Neuronal stem cell (in vitro differentiated cells): ENCODE measurements around the gene LMO2.
"Not testable (repeated sequence)": the region's sequence is repeated elsewhere in the genome, so short reads cannot be mapped to it uniquely, and the experiment has no call there.

ENCODE experiments used
- DNase-seq: peaks from one replicate; pipeline ENCODE4 v3.0.0-alpha.2; 2013; ENCODE audit warnings: low spot score
- H2AFZ ChIP-seq: one replicate; pipeline ENCODE4 v1.6.1; 2013; ENCODE audit warnings: mild to moderate bottlenecking, low read length, inconsistent platforms
- H2AK5ac ChIP-seq: 2 replicates; pipeline ENCODE4 v1.6.1; 2013; ENCODE audit warnings: low read depth, mild to moderate bottlenecking, inconsistent platforms, low read length, moderate library complexity, mixed read lengths
- H2BK120ac ChIP-seq: 2 replicates; pipeline ENCODE4 v1.6.1; 2013; ENCODE audit warnings: low read depth, mild to moderate bottlenecking, inconsistent platforms, low read length, moderate library complexity, mixed read lengths
- H2BK12ac ChIP-seq: one replicate; pipeline ENCODE4 v1.6.1; 2013; ENCODE audit warnings: low read length, inconsistent platforms
- H2BK15ac ChIP-seq: 2 replicates; pipeline ENCODE4 v1.6.1; 2013; ENCODE audit warnings: mild to moderate bottlenecking, low read length, inconsistent platforms, mixed read lengths
- H2BK5ac ChIP-seq: one replicate; pipeline ENCODE4 v1.6.1; 2013; ENCODE audit warnings: inconsistent platforms, mild to moderate bottlenecking, low read length, moderate library complexity
- H3K14ac ChIP-seq: one replicate; pipeline ENCODE4 v1.6.1; 2013; ENCODE audit warnings: low read length, inconsistent platforms
- H3K18ac ChIP-seq: 2 replicates; pipeline ENCODE4 v1.6.1; 2013; ENCODE audit warnings: low read length, inconsistent platforms
- H3K23ac ChIP-seq: 2 replicates; pipeline ENCODE4 v1.6.1; 2013; ENCODE audit warnings: low read depth, mild to moderate bottlenecking, mixed read lengths, low read length, inconsistent platforms; ENCODE audit not compliant: poor library complexity
- H3K27ac ChIP-seq: replicated peaks from 3 replicates; pipeline ENCODE4 v1.5.1; 2013; ENCODE audit warnings: low read length, inconsistent platforms
- H3K27me3 ChIP-seq, 3 experiments: 2 replicates each; pipeline ENCODE4 v1.6.1; 2013; ENCODE audit warnings: low read length in 3 of 3, mild to moderate bottlenecking in 2 of 3, inconsistent platforms in 1 of 3, low read depth in 1 of 3, mixed read lengths in 1 of 3, moderate library complexity in 1 of 3; ENCODE audit not compliant: control insufficient read depth in 3 of 3, insufficient read depth in 3 of 3
- H3K36me3 ChIP-seq, 2 donors: replicated peaks in 1 of 2; 2 replicates each; pipeline ENCODE4 v1.6.1; 2013; ENCODE audit warnings: low read length in 2 of 2; ENCODE audit not compliant: control insufficient read depth in 2 of 2, insufficient read depth in 2 of 2
- H3K4ac ChIP-seq: 2 replicates; pipeline ENCODE4 v1.6.1; 2013; ENCODE audit warnings: inconsistent platforms, mild to moderate bottlenecking, low read length, moderate library complexity
- H3K4me1 ChIP-seq, 2 donors: 1 replicate in 1 of 2; 2 replicates in 1 of 2; pipeline ENCODE4 v1.6.1; 2013; ENCODE audit warnings: low read length in 2 of 2, low read depth in 1 of 2; ENCODE audit not compliant: control insufficient read depth in 2 of 2, insufficient read depth in 1 of 2
- H3K4me2 ChIP-seq: one replicate; pipeline ENCODE4 v1.6.1; 2013; ENCODE audit warnings: mild to moderate bottlenecking, low read length, inconsistent platforms; ENCODE audit not compliant: insufficient read depth, poor library complexity, severe bottlenecking
- H3K4me3 ChIP-seq, 2 donors: 2 replicates each; pipeline ENCODE4 v1.5.1; 2013; ENCODE audit warnings: low read length in 2 of 2, mild to moderate bottlenecking in 2 of 2, inconsistent platforms in 1 of 2, moderate library complexity in 1 of 2
- H3K79me1 ChIP-seq: one replicate; pipeline ENCODE4 v1.6.1; 2013; ENCODE audit warnings: low read depth, mild to moderate bottlenecking, inconsistent platforms, low read length, moderate library complexity
- H3K9ac ChIP-seq: one replicate; pipeline ENCODE4 v1.6.1; 2013; ENCODE audit warnings: mild to moderate bottlenecking, low read depth, low read length, inconsistent platforms; ENCODE audit not compliant: poor library complexity
- H3K9me3 ChIP-seq, 2 donors: replicated peaks in 1 of 2; 2 replicates each; pipeline versions ENCODE3 to v1.6.1; 2013; ENCODE audit warnings: low read length in 2 of 2, mild to moderate bottlenecking in 2 of 2, inconsistent platforms in 1 of 2, low read depth in 1 of 2, mixed read lengths in 1 of 2, moderate library complexity in 1 of 2; ENCODE audit not compliant: control insufficient read depth in 2 of 2, insufficient read depth in 1 of 2
- H4K8ac ChIP-seq: one replicate; pipeline ENCODE4 v1.6.1; 2013; ENCODE audit warnings: low read depth, mild to moderate bottlenecking, inconsistent platforms, low read length, moderate library complexity
- H4K91ac ChIP-seq: one replicate; pipeline ENCODE4 v1.6.1; 2013; ENCODE audit warnings: low read length, low read depth, mild to moderate bottlenecking, inconsistent platforms; ENCODE audit not compliant: poor library complexity
- WGBS, 2 donors: extraction: QIAGEN DNeasy Blood & Tissue Kit; methylation state at CpG; one replicate each; pipeline ENCODE4 v1.1.7; 2013; ENCODE audit warnings: missing lambda C conversion rate in 2 of 2, mixed read lengths in 1 of 2; ENCODE audit not compliant: insufficient read length in 2 of 2, insufficient replicate concordance in 1 of 2; ENCODE audit errors: extremely low coverage in 2 of 2; 5-methylcytosine and 5-hydroxymethylcytosine counted together

Gene LMO2

DNA sequence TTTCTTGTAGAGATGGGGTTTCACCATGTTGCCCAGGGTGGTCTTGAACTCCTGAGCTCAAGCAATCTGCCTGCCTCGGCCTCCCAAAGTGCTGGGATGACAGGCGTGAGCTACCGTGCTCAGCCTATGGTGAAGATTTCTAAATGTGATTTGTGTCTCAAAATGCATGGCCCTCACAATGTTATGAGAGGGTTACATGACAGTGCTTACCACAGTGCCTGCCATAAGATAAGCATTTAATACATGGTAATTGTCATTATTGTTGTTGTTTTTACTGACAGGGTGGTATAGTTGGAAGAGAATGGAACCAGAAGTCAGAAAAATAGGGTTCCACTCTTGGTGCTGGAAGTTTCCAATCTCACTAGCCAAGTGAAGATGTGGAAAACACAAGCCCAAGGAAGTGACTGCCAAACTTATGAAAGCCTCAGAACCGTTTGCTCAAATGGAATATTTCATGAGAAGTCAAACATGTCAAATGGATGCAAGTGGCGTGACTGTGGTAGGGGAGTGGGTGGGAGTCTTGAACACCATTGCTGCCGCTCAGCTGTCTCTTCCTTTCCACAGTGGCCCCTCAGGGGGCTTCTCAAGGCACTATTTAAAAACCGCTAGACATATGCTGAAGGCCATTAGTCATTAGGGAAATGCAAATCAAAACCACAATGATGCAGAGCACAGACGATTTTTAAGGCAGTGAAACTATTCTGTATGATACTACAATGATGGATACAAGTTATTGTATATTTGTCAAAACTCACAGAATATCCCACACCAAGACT is 29.1 kb upstream of the LMO2 start:
- Histone ChIP-seq H2BK120ac (no peak overlapping the region), H2AK5ac (no peak overlapping the region), H4K8ac (no peak overlapping the region), H2BK5ac (no peak overlapping the region), H3K9ac (no peak overlapping the region), H3K27me3 (no peaks in the 10 kb centered on the region), H2AFZ (no peak overlapping the region), H3K9me3 (peaks cover 0 to 3% of the 10 kb centered on the region in 2 donors), H3K4me1 (no peaks in the 10 kb centered on the region), H3K23ac (no peak overlapping the region), H4K91ac (no peak overlapping the region), H3K27ac (no peak overlapping the region), H3K4me2 (no peak overlapping the region), H3K4me3 (no peak overlapping the region), H3K36me3 (no peaks in the 10 kb centered on the region), H3K14ac (no peak overlapping the region), H3K4ac (no peak overlapping the region), H3K79me1 (no peaks in the 10 kb centered on the region), H2BK15ac (no peak overlapping the region), H2BK12ac (no peak overlapping the region), H3K18ac (no peak overlapping the region)
- no CpG with 5 or more reads among the region's 8 CpGs for WGBS, 2 donors
- no peak for DNase-seq

DNA sequence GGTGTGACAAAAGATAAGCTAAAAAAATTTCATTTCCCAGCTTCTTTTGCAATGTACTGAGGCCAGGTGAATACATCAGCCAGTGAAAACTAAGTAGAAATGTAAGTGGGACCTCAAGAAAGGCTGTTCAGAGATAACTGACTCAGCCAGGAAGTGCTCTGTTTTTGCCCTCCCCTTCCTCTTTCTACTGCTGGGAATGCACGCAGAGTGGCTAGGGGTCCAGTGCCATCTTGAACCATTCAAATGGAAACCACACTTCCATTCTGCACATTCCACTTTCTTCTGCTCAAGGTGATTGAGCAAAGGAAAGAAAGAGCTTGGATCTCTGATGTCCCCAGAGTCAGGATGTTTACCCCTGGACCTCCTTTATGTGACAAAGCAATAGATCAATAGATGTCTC is 27.8 kb upstream of the LMO2 start:
- H3K4me1 ChIP-seq, result no peaks in the 10 kb centered on the region
- no peaks in the 10 kb centered on the region for H3K36me3 ChIP-seq
- H3K27me3 ChIP-seq, result no peaks in the 10 kb centered on the region
- H2BK120ac ChIP-seq, result no peak overlapping the region
- H4K91ac ChIP-seq, result no peak overlapping the region
- H3K4me2 ChIP-seq, result no peak overlapping the region
- no peak for DNase-seq
- H2AK5ac ChIP-seq, result no peak overlapping the region
- H2BK12ac ChIP-seq, result no peak overlapping the region
- H2AFZ ChIP-seq, result no peak overlapping the region
- H3K18ac ChIP-seq, result no peak overlapping the region
- no peak overlapping the region for H3K9ac ChIP-seq
- no peak overlapping the region for H2BK15ac ChIP-seq
- H3K4ac ChIP-seq, result no peak overlapping the region
- H3K4me3 ChIP-seq, result no peak overlapping the region
- H3K27ac ChIP-seq, result no peak overlapping the region
- H4K8ac ChIP-seq, result no peak overlapping the region
- H2BK5ac ChIP-seq, result no peak overlapping the region
- H3K14ac ChIP-seq, result no peak overlapping the region
- WGBS, 2 donors, result no CpG with 5 or more reads among the region's 1 CpG
- peaks cover 0 to 3% of the 10 kb centered on the region in 2 donors for H3K9me3 ChIP-seq
- no peak overlapping the region for H3K23ac ChIP-seq
- no peaks in the 10 kb centered on the region for H3K79me1 ChIP-seq

DNA sequence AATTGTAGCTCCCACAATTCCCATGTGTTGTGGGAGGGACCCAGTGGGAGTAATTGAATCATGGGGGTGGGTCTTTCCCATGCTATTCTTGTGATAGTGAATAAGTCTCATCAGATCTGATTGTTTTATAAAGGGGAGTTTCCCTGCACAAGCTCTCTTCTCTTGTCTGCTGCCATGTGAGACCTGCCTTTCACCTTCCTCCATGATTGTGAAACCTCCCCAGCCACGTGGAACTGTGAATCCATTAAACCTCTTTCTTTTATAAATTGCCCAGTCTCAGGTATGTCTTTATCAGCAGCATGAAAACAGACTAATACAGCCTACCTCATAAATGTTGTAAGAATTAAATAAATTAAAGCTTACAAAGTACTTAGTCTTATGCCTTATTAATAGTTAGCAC is 25.5 kb upstream of the LMO2 start:
- H2BK5ac ChIP-seq, H3K18ac ChIP-seq, H4K8ac ChIP-seq, H3K4me2 ChIP-seq, H2AFZ ChIP-seq, H2BK12ac ChIP-seq, H2BK15ac ChIP-seq, H3K27ac ChIP-seq, H3K23ac ChIP-seq, H3K79me1 ChIP-seq, H4K91ac ChIP-seq, H3K14ac ChIP-seq, DNase-seq, H2AK5ac ChIP-seq, H2BK120ac ChIP-seq, H3K4ac ChIP-seq, H3K9ac ChIP-seq, H3K27me3 ChIP-seq, H3K36me3 ChIP-seq, H3K4me1 ChIP-seq, H3K9me3 ChIP-seq, H3K4me3 ChIP-seq: not testable (repeated sequence)
- WGBS, 2 donors, result no CpG with 5 or more reads among the region's 1 CpG

DNA sequence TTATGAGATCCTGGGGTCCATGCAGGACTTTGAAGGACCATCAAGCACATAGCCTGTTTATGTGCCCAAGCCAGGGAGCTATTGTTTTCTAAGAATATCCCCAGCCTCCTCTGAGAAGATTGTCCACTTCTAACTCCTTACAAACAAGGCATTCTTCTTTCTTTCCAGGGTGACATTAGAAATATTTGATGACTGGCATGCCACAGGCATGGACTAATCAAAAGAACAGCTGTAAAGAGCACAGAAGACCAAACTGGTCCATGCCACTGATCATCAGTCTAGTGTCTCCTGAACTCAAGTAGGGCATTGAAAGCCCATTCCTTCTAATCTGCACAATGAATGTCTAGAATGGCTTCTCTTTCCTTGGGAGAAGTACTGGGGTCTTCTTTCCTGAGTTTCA is 24.9 kb upstream of the LMO2 start:
- Histone ChIP-seq H4K8ac (no peak overlapping the region), H2AK5ac (no peak overlapping the region), H4K91ac (no peak overlapping the region), H3K4me3 (no peak overlapping the region), H2BK5ac (no peak overlapping the region), H2AFZ (no peak overlapping the region), H3K27ac (no peak overlapping the region), H3K9ac (no peak overlapping the region), H2BK15ac (no peak overlapping the region), H3K9me3 (peaks cover 0 to 8% of the 10 kb centered on the region in 2 donors), H3K18ac (no peak overlapping the region), H3K27me3 (no peaks in the 10 kb centered on the region), H2BK12ac (no peak overlapping the region), H3K4ac (no peak overlapping the region), H3K36me3 (no peaks in the 10 kb centered on the region), H3K4me1 (peaks cover 0 to 5% of the 10 kb centered on the region in 2 donors), H2BK120ac (no peak overlapping the region), H3K79me1 (no peaks in the 10 kb centered on the region), H3K23ac (no peak overlapping the region), H3K4me2 (no peak overlapping the region), H3K14ac (no peak overlapping the region)
- no peak for DNase-seq
